ENCODE data around the gene MIPOL1.
"Not testable (repeated sequence)": the region's sequence is repeated elsewhere in the genome, so short reads cannot be mapped to it uniquely, and the experiment has no call there.

The MIPOL1 gene

GRCh38 chr14:37197421-37198272 lies at the start of gene MIPOL1:
Gene MIPOL1 (plus strand): TSS chr14:37197937. CDS start chr14:37247889, 49,952 bp downstream.
- peak; percentile 18 for TF ChIP-seq CTCF (conservative IDR thresholded peaks at IDR 0.05; ENCODE audit: control insufficient read depth, insufficient read depth, low read depth, low read length)
- DNase-seq (ENCODE audit: low read depth): peak; percentile 82
- H3K4me3 ChIP-seq (ENCODE audit: control insufficient read depth, low read depth, low read length): peak within 1 kb of the TSS; percentile 81

GRCh38 chr14:37150414-37150813 lies 47.3 kb upstream of the MIPOL1 start:
- peak; percentile 71 for TF ChIP-seq CTCF (conservative IDR thresholded peaks at IDR 0.05; ENCODE audit: control insufficient read depth, insufficient read depth, low read depth, low read length)

GRCh38 chr14:37153005-37153404 lies 44.7 kb upstream of the MIPOL1 start:
- no peak for TF ChIP-seq CTCF (conservative IDR thresholded peaks at IDR 0.05; ENCODE audit: control insufficient read depth, insufficient read depth, low read depth, low read length)
- no peak overlapping the region for H3K4me3 ChIP-seq (ENCODE audit: control insufficient read depth, low read depth, low read length)
- DNase-seq (ENCODE audit: low read depth): no peak

More at GRCh38 chr14:37150414-37150813, 47.3 kb upstream of the MIPOL1 start:
- DNase-seq (ENCODE audit: low read depth): peak; percentile 62
- no peak overlapping the region for H3K4me3 ChIP-seq (ENCODE audit: control insufficient read depth, low read depth, low read length)

- no peak for DNase-seq (ENCODE audit: low read depth)
- no peak for TF ChIP-seq CTCF (conservative IDR thresholded peaks at IDR 0.05; ENCODE audit: control insufficient read depth, insufficient read depth, low read depth, low read length)
- no peak overlapping the region for H3K4me3 ChIP-seq (ENCODE audit: control insufficient read depth, low read depth, low read length)
These were observed 44.3 kb upstream of the MIPOL1 start for GRCh38 chr14:37153483-37153882.

- DNase-seq (ENCODE audit: low read depth): no peak
- H3K4me3 ChIP-seq (ENCODE audit: control insufficient read depth, low read depth, low read length): no peak overlapping the region
- TF ChIP-seq CTCF (conservative IDR thresholded peaks at IDR 0.05; ENCODE audit: control insufficient read depth, insufficient read depth, low read depth, low read length): no peak
These were observed 39.8 kb upstream of the MIPOL1 start for GRCh38 chr14:37157987-37158386.

- not testable (repeated sequence) for DNase-seq (ENCODE audit: low read depth); H3K4me3 ChIP-seq (ENCODE audit: control insufficient read depth, low read depth, low read length)
These were observed 35.4 kb upstream of the MIPOL1 start for GRCh38 chr14:37162307-37162706.

GRCh38 chr14:37165794-37166193 lies 31.9 kb upstream of the MIPOL1 start:
- DNase-seq (ENCODE audit: low read depth): no peak
- no peak overlapping the region for H3K4me3 ChIP-seq (ENCODE audit: control insufficient read depth, low read depth, low read length)
- no peak for TF ChIP-seq CTCF (conservative IDR thresholded peaks at IDR 0.05; ENCODE audit: control insufficient read depth, insufficient read depth, low read depth, low read length)

All from fibroblast of mammary gland (primary cell).